Activated T-cell treated with anti-CD3 and anti-CD28 coated beads, Interleukin-2, amount 50 U/mL, for 48 hours (primary cell): ENCODE measurements around the gene SPIB.
"Not testable (repeated sequence)": the region's sequence is repeated elsewhere in the genome, so short reads cannot be mapped to it uniquely, and the experiment has no call there.

Source experiments
- DNase-seq, 2 experiments: peaks; one replicate each; pipeline ENCODE4 v3.0.0-alpha.2; 2020

The SPIB gene

GRCh38 chr19:50418176-50419021 lies at the start of gene SPIB:
TSS of gene SPIB (plus strand) at chr19:50418938. CDS start at chr19:50418963, 25 bp downstream.
- DNase-seq, result no peak

- DNase-seq, result no peak
Measured at GRCh38 chr19:50371914-50372475, 46.7 kb upstream of the SPIB start.

GRCh38 chr19:50376166-50377050 lies 42.3 kb upstream of the SPIB start, which contains the start of gene NR1H2:
TSS of gene NR1H2 (plus strand) at chr19:50376457. CDS start at chr19:50377606, 1,149 bp downstream.
- peak; percentile 96 for DNase-seq

- DNase-seq, result peak; percentile 63 to 71
Measured at GRCh38 chr19:50377051-50377461, 41.7 kb upstream of the SPIB start.

GRCh38 chr19:50377517-50377916 lies 41.2 kb upstream of the SPIB start:
- DNase-seq, result no peak

- no peak for DNase-seq
Measured at GRCh38 chr19:50378169-50378862, 40.4 kb upstream of the SPIB start.

GRCh38 chr19:50378863-50379236 lies 39.9 kb upstream of the SPIB start:
- DNase-seq, result no peak

- no peak for DNase-seq
Measured at GRCh38 chr19:50379602-50380001, 39.1 kb upstream of the SPIB start.

GRCh38 chr19:50380137-50380536 lies 38.6 kb upstream of the SPIB start:
- no peak for DNase-seq

- no peak for DNase-seq
Measured at GRCh38 chr19:50380751-50381151, 38.0 kb upstream of the SPIB start.

GRCh38 chr19:50381881-50382729 lies 36.6 kb upstream of the SPIB start:
- no peak for DNase-seq

GRCh38 chr19:50383001-50383851 lies 35.5 kb upstream of the SPIB start:
- no peak for DNase-seq

GRCh38 chr19:50383852-50384684 lies 34.7 kb upstream of the SPIB start, which contains the start of gene POLD1:
TSS of gene POLD1 (plus strand) at chr19:50384347. CDS start at chr19:50398852, 14,505 bp downstream.
- DNase-seq, result peak; percentile 99

GRCh38 chr19:50384685-50385535 lies 33.8 kb upstream of the SPIB start:
- no peak for DNase-seq

GRCh38 chr19:50387176-50387867 lies 31.4 kb upstream of the SPIB start:
- DNase-seq, result no peak

GRCh38 chr19:50387868-50388245 lies 30.9 kb upstream of the SPIB start:
- no peak for DNase-seq

- not testable (repeated sequence) for DNase-seq
Measured at GRCh38 chr19:50390295-50390694, 28.4 kb upstream of the SPIB start.

GRCh38 chr19:50390952-50391351 lies 27.8 kb upstream of the SPIB start:
- DNase-seq, result not testable (repeated sequence)
